ENCODE measurements around the gene APOD. TPM values are rescaled to one million over a fixed set of nuclear protein-coding genes. Genes with fewer than 3 reads are reported as not detected.
A peak's percentile ranks its signal among the peaks of the same experiment; 100 is the strongest.

APOD gene
- total and polyA plus RNA-seq, 10 donors = 1.9 to 50.5 (median 4.4) TPM

- no peaks in the 10 kb centered on the region for H3K27me3 ChIP-seq (replicated peaks in 1 of 7)
- peaks cover 44 to 90% (median 83%) of the 10 kb centered on the region in 6 donors for H3K4me1 ChIP-seq
- H3K4me3 ChIP-seq = peak overlapping the region; percentile 66 to 89 (median 74)
- H3K36me3 ChIP-seq = no peaks in the 10 kb centered on the region
- intact Hi-C loops (cut with DNase I; ENCODE audit: low total_unique reads) = no loop called here
- no peak for DNase-seq
- WGBS, 5 donors = 25 to 40% (median 35%) methylated on average over 6 of the region's 6 CpGs
- no peak for TF ChIP-seq CTCF (IDR thresholded peaks at IDR 0.05 in 8 of 11, conservative IDR thresholded peaks at IDR 0.05 in 3 of 11)
- peak overlapping the region in 6 of 8 donors; percentile 0 to 98 (median 77) for H3K27ac ChIP-seq
- H3K9me3 ChIP-seq = no peaks in the 10 kb centered on the region
Observed at GRCh38 chr3:195540511-195540910, 43.2 kb downstream of the APOD start.

GRCh38 chr3:195540027-195540426 lies 43.7 kb downstream of the APOD start:
- no peak for TF ChIP-seq POLR2AphosphoS5 (IDR thresholded peaks at IDR 0.05)
- no peak for TF ChIP-seq POLR2A (IDR thresholded peaks at IDR 0.05)
- no peak for TF ChIP-seq CTCF (IDR thresholded peaks at IDR 0.05 in 8 of 11, conservative IDR thresholded peaks at IDR 0.05 in 3 of 11)
- no peaks in the 10 kb centered on the region for H3K27me3 ChIP-seq (replicated peaks in 1 of 7)
- peaks cover 44 to 90% (median 81%) of the 10 kb centered on the region in 6 donors for H3K4me1 ChIP-seq
- H3K9me3 ChIP-seq = no peaks in the 10 kb centered on the region
- no peak for DNase-seq
- 50 to 72% (median 69%) methylated on average over 8 of the region's 8 CpGs for WGBS, 5 donors
- intact Hi-C loops (cut with DNase I; ENCODE audit: low total_unique reads) = no loop called here
- H3K27ac ChIP-seq = peak overlapping the region in 5 of 8 donors; percentile 0 to 97 (median 26)
- peak overlapping the region in 6 of 8 donors; percentile 7 to 89 (median 70) for H3K4me3 ChIP-seq
- peaks cover 0 to 4% (median 0%) of the 10 kb centered on the region in 6 donors for H3K36me3 ChIP-seq

DNA sequence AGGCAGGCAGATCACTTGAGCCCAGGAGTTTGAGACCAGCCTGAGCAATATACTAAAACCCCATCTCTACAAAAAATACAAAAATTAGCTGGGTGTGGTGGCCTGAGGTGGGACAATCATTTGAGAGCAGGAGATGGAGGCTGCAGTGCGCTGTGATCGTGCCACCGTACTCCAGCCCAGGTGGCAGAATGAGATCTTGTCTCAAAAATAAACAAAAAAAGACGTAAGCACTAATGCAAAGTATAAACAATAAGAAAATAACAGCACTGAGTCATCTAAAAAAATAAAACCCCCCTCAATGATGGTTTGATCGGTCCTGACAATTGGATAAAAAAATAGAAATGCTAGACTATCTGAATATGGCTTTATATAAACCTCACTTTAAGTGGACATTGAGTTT lies 44.3 kb downstream of the APOD start:
- peaks cover 0 to 6% (median 0%) of the 10 kb centered on the region in 6 donors for H3K36me3 ChIP-seq
- no peaks in the 10 kb centered on the region for H3K9me3 ChIP-seq
- TF ChIP-seq POLR2AphosphoS5 (IDR thresholded peaks at IDR 0.05) = no peak
- TF ChIP-seq POLR2A (IDR thresholded peaks at IDR 0.05) = no peak
- TF ChIP-seq CTCF (IDR thresholded peaks at IDR 0.05 in 8 of 11, conservative IDR thresholded peaks at IDR 0.05 in 3 of 11) = no peak
- intact Hi-C loops (cut with DNase I; ENCODE audit: low total_unique reads) = no loop called here
- peak overlapping the region in 2 of 8 donors; percentile 4 to 89 for H3K4me3 ChIP-seq
- DNase-seq = no peak
- H3K27me3 ChIP-seq (replicated peaks in 1 of 7) = no peaks in the 10 kb centered on the region
- H3K27ac ChIP-seq = peak overlapping the region in 1 of 8 donors; percentile 21
- 87 to 94% (median 90%) methylated on average over 5 of the region's 5 CpGs for WGBS, 5 donors
- H3K4me1 ChIP-seq = peaks cover 40 to 90% (median 81%) of the 10 kb centered on the region in 6 donors

DNA sequence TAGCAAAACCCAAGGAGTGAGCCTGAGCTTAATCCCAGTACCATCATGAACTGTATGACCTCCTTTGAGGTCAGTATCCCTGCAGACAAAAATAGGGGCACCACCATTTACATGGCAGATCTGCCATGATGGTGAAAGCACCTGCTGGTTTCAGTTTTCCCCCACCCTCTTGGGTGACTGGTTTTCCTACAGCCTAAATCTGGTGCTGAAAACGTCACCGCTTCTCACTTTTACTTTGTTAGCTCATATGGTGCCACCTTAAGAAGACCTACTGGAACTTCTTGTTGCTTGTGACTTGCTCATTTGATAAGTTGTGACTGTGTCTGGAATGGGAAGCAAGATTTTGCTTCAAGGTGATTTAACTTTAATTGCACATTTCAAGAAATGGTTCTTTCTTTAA lies 45.7 kb downstream of the APOD start:
- TF ChIP-seq CTCF (IDR thresholded peaks at IDR 0.05 in 8 of 11, conservative IDR thresholded peaks at IDR 0.05 in 3 of 11) (no peak), POLR2AphosphoS5 (IDR thresholded peaks at IDR 0.05) (peak in 1 of 3 donors; percentile 19), POLR2A (IDR thresholded peaks at IDR 0.05) (no peak)
- DNase-seq = no peak
- Histone ChIP-seq H3K4me1 (peaks cover 31 to 94% (median 87%) of the 10 kb centered on the region in 6 donors), H3K27me3 (replicated peaks in 1 of 7) (no peaks in the 10 kb centered on the region), H3K4me3 (peak overlapping the region in 2 of 8 donors; percentile 3 to 27), H3K9me3 (no peaks in the 10 kb centered on the region), H3K36me3 (peaks cover 0 to 9% (median 0%) of the 10 kb centered on the region in 6 donors), H3K27ac (peak overlapping the region in 2 of 8 donors; percentile 0 to 6)
- intact Hi-C loops (cut with DNase I; ENCODE audit: low total_unique reads) = no loop called here
- WGBS, 5 donors = 43 to 67% (median 48%) methylated on average over 2 of the region's 2 CpGs
